K562 (cell line): ENCODE measurements around the gene GOPC. TPM values are rescaled to one million over a fixed set of nuclear protein-coding genes. Genes with fewer than 3 reads are reported as not detected.

Source experiments
- CBX3 ChIP-seq, 2 experiments: IDR thresholded peaks; 1 replicate in 1 of 2; 2 replicates in 1 of 2; pipeline ENCODE4 v1.6.1; 2012; ENCODE audit warnings: inconsistent platforms in 2 of 2, low read length in 2 of 2, borderline replicate concordance in 1 of 2, control low read depth in 1 of 2
- CC2D1A ChIP-seq: fragments of 450-650 bp; IDR thresholded peaks from 2 replicates; pipeline ENCODE4 v1.6.1; 2017; ENCODE audit warnings: mild to moderate bottlenecking
- DMBX1 ChIP-seq: fragments of 250-450 bp; sonication (Bioruptor Pico); IDR thresholded peaks from 2 replicates; pipeline ENCODE4 v1.8.0; 2022; ENCODE audit warnings: inconsistent platforms, mild to moderate bottlenecking, moderate library complexity, borderline replicate concordance
- E2F3 ChIP-seq: fragments of 250-450 bp; sonication (Bioruptor Pico); IDR thresholded peaks from 2 replicates; pipeline ENCODE4 v1.4.0; 2020; ENCODE audit warnings: mild to moderate bottlenecking
- GATA2 ChIP-seq: sonication (generic); formaldehyde crosslinking; IDR thresholded peaks from 2 replicates; pipeline ENCODE4 v1.4.0; 2020; ENCODE audit warnings: mild to moderate bottlenecking, missing genetic modification reagents
- MBD2 ChIP-seq: sonication (generic); IDR thresholded peaks from 2 replicates; pipeline ENCODE4 v1.6.1; 2016; ENCODE audit warnings: low read depth, borderline replicate concordance
- NCOA1 ChIP-seq: fragments of 450-650 bp; IDR thresholded peaks from 2 replicates; pipeline ENCODE4 v1.6.1; 2016; ENCODE audit warnings: low read depth
- SLC30A9 ChIP-seq: fragments of 250-450 bp; sonication (Bioruptor Pico); IDR thresholded peaks from 2 replicates; pipeline ENCODE4 v1.8.0; 2022; ENCODE audit warnings: mild to moderate bottlenecking, moderate library complexity
- TRIM24 ChIP-seq, 2 experiments: fragments of 450-650 bp; IDR thresholded peaks; 2 replicates each; pipeline ENCODE4 v1.6.1; 2016
- XRCC3 ChIP-seq: fragments of 450-650 bp; IDR thresholded peaks from 2 replicates; pipeline ENCODE4 v1.6.1; 2017; ENCODE audit warnings: mild to moderate bottlenecking, moderate library complexity
- ZC3H8 ChIP-seq: fragments of 450-650 bp; IDR thresholded peaks from 2 replicates; pipeline ENCODE4 v1.6.1; 2017
- ZNF24 ChIP-seq: fragments of 450-650 bp; IDR thresholded peaks from 2 replicates; pipeline ENCODE4 v1.6.1; 2016
- ZNF408 ChIP-seq: fragments of 250-450 bp; sonication (Bioruptor Pico); IDR thresholded peaks from 2 replicates; pipeline ENCODE4 v1.4.0; 2020; ENCODE audit warnings: low read depth, mild to moderate bottlenecking, moderate library complexity
- ZNF785 ChIP-seq: fragments of 250-450 bp; sonication (Bioruptor Pico); IDR thresholded peaks from 2 replicates; pipeline ENCODE4 v1.4.0; 2020; ENCODE audit warnings: mild to moderate bottlenecking
- polyA plus RNA-seq, 8 experiments: library from polyadenylated mRNA; depleted of rRNA in 4 of 8; stranded (reverse) in 5 of 8; unstranded in 3 of 8; fragments of >200 nt; fragmentation: Nextera tagmentation in 2 of 8; fragmentation: Illumina TruSeq in 1 of 8; extraction: Ambion mirVana in 2 of 8; extraction: Trizol in 1 of 8; gene quantifications; 2 replicates each; pipeline versions ENCODE4 v1.2.1 to v1.2.3, GENCODE V29; 2011 to 2014; ENCODE audit warnings: inconsistent platforms in 1 of 8, missing spikeins in 1 of 8
- total RNA-seq, 7 experiments: library from RNA; depleted of rRNA in 6 of 7; stranded (reverse); fragments of >200 nt in 6 of 7; fragmentation: Illumina TruSeq in 2 of 7; extraction: Trizol in 2 of 7; gene quantifications; 2 replicates each; pipeline versions ENCODE4 v1.2.1 to v1.2.3, GENCODE V29; 2011 to 2021; ENCODE audit warnings: low replicate concordance in 1 of 7
- TF ChIP-seq, protein P1 (sequence below): fragments of 450-650 bp; IDR thresholded peaks from 2 replicates; pipeline ENCODE4 v1.6.1; 2016; ENCODE audit warnings: mild to moderate bottlenecking, moderate library complexity
- TF ChIP-seq, protein P2 (sequence below): fragments of 450-650 bp; IDR thresholded peaks from 2 replicates; pipeline ENCODE4 v1.6.1; 2016; ENCODE audit warnings: mild to moderate bottlenecking

The GOPC gene
- total and polyA plus RNA-seq, 9 of the 15 experiments (the other 6 are each of a cell fraction or from before 2014, with no cell fraction given): 10.0 to 32.2 (median 25.6) TPM

DNA sequence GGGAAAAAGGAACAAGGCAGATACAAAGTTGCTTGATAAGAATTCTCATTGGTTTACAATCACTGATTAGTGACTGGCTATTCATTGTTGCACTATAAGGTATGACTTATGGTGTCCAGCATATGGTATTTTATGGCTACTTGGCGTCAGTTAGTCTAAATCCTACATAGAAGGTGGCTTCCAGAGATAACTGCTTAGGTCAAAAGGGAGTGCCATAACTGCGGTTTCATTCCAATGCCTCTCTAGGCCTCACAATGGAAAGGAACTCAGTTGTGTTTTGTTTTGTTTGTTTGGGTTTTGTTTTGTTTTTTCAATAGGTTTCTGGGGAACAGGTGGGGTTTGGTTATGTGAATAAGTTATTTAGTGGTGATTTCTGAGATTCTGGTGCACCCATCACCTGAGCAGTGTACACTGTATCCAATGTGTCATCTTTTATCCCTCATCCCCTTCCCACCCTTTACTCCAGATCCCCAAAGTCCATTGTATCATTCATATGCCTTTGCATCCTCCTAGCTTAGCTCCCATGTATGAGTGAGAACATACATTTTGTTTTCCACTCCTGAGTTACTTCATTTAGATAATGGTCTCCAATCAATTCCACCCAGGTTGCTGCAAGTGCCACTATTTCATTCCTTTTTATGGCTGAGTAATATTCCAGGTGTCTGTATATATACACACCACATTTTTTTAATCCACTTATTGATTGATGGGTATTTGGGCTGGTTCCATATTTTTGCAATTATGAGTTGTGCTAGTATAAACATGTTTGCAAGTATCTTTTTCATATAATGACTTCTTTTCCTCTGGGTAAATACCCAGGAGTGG is 7.0 kb downstream of the GOPC start (continued):
- TF ChIP-seq MBD2: 0 out of 2 replicates have a peak, but pooled peaks have one; percentile 25
- peak; percentile 52; the same call in 1 of the 2 replicates for TF ChIP-seq NCOA1
- peak; percentile 72 to 79; a peak in 3 of 4 replicates for TF ChIP-seq TRIM24 (IDR thresholded peaks at IDR 0.05)
- TF ChIP-seq ZC3H8: no peak
- no peak for TF ChIP-seq DMBX1 (CRISPR knock-in tag)
- no peak for TF ChIP-seq ZNF785 (CRISPR knock-in tag)
- TF ChIP-seq ZNF408 (CRISPR knock-in tag): no peak
- peak; percentile 88 for TF ChIP-seq CC2D1A
- no peak for TF ChIP-seq E2F3 (CRISPR knock-in tag)
- TF ChIP-seq CBX3 (IDR thresholded peaks at IDR 0.05; ENCODE audit: borderline replicate concordance in 1 of 2, low read length in 2 of 2): peak in 1 of 2 experiments; percentile 34; a peak in 1 of 3 replicates
- no peak for TF ChIP-seq ZNF24
- TF ChIP-seq SLC30A9 (CRISPR knock-in tag): no peak
- peak; percentile 54; the same call in 1 of the 2 replicates for TF ChIP-seq GATA2 (CRISPR knock-in tag)
- TF ChIP-seq, protein P1, sequence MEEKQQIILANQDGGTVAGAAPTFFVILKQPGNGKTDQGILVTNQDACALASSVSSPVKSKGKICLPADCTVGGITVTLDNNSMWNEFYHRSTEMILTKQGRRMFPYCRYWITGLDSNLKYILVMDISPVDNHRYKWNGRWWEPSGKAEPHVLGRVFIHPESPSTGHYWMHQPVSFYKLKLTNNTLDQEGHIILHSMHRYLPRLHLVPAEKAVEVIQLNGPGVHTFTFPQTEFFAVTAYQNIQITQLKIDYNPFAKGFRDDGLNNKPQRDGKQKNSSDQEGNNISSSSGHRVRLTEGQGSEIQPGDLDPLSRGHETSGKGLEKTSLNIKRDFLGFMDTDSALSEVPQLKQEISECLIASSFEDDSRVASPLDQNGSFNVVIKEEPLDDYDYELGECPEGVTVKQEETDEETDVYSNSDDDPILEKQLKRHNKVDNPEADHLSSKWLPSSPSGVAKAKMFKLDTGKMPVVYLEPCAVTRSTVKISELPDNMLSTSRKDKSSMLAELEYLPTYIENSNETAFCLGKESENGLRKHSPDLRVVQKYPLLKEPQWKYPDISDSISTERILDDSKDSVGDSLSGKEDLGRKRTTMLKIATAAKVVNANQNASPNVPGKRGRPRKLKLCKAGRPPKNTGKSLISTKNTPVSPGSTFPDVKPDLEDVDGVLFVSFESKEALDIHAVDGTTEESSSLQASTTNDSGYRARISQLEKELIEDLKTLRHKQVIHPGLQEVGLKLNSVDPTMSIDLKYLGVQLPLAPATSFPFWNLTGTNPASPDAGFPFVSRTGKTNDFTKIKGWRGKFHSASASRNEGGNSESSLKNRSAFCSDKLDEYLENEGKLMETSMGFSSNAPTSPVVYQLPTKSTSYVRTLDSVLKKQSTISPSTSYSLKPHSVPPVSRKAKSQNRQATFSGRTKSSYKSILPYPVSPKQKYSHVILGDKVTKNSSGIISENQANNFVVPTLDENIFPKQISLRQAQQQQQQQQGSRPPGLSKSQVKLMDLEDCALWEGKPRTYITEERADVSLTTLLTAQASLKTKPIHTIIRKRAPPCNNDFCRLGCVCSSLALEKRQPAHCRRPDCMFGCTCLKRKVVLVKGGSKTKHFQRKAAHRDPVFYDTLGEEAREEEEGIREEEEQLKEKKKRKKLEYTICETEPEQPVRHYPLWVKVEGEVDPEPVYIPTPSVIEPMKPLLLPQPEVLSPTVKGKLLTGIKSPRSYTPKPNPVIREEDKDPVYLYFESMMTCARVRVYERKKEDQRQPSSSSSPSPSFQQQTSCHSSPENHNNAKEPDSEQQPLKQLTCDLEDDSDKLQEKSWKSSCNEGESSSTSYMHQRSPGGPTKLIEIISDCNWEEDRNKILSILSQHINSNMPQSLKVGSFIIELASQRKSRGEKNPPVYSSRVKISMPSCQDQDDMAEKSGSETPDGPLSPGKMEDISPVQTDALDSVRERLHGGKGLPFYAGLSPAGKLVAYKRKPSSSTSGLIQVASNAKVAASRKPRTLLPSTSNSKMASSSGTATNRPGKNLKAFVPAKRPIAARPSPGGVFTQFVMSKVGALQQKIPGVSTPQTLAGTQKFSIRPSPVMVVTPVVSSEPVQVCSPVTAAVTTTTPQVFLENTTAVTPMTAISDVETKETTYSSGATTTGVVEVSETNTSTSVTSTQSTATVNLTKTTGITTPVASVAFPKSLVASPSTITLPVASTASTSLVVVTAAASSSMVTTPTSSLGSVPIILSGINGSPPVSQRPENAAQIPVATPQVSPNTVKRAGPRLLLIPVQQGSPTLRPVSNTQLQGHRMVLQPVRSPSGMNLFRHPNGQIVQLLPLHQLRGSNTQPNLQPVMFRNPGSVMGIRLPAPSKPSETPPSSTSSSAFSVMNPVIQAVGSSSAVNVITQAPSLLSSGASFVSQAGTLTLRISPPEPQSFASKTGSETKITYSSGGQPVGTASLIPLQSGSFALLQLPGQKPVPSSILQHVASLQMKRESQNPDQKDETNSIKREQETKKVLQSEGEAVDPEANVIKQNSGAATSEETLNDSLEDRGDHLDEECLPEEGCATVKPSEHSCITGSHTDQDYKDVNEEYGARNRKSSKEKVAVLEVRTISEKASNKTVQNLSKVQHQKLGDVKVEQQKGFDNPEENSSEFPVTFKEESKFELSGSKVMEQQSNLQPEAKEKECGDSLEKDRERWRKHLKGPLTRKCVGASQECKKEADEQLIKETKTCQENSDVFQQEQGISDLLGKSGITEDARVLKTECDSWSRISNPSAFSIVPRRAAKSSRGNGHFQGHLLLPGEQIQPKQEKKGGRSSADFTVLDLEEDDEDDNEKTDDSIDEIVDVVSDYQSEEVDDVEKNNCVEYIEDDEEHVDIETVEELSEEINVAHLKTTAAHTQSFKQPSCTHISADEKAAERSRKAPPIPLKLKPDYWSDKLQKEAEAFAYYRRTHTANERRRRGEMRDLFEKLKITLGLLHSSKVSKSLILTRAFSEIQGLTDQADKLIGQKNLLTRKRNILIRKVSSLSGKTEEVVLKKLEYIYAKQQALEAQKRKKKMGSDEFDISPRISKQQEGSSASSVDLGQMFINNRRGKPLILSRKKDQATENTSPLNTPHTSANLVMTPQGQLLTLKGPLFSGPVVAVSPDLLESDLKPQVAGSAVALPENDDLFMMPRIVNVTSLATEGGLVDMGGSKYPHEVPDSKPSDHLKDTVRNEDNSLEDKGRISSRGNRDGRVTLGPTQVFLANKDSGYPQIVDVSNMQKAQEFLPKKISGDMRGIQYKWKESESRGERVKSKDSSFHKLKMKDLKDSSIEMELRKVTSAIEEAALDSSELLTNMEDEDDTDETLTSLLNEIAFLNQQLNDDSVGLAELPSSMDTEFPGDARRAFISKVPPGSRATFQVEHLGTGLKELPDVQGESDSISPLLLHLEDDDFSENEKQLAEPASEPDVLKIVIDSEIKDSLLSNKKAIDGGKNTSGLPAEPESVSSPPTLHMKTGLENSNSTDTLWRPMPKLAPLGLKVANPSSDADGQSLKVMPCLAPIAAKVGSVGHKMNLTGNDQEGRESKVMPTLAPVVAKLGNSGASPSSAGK: peak; percentile 16; the same call in 1 of the 2 replicates
- TF ChIP-seq XRCC3: no peak
- TF ChIP-seq, protein P2, sequence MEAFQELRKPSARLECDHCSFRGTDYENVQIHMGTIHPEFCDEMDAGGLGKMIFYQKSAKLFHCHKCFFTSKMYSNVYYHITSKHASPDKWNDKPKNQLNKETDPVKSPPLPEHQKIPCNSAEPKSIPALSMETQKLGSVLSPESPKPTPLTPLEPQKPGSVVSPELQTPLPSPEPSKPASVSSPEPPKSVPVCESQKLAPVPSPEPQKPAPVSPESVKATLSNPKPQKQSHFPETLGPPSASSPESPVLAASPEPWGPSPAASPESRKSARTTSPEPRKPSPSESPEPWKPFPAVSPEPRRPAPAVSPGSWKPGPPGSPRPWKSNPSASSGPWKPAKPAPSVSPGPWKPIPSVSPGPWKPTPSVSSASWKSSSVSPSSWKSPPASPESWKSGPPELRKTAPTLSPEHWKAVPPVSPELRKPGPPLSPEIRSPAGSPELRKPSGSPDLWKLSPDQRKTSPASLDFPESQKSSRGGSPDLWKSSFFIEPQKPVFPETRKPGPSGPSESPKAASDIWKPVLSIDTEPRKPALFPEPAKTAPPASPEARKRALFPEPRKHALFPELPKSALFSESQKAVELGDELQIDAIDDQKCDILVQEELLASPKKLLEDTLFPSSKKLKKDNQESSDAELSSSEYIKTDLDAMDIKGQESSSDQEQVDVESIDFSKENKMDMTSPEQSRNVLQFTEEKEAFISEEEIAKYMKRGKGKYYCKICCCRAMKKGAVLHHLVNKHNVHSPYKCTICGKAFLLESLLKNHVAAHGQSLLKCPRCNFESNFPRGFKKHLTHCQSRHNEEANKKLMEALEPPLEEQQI: peak; percentile 80; the same call in 1 of the 2 replicates
